HepG2 (cell line): ENCODE measurements around the gene GSTM4. TPM values are rescaled to one million over a fixed set of nuclear protein-coding genes. Genes with fewer than 3 reads are reported as not detected.

ENCODE experiments used
- BORCS8-MEF2B ChIP-seq: sonication (generic); formaldehyde crosslinking; IDR thresholded peaks from 2 replicates; pipeline ENCODE4 v1.8.0; 2022; ENCODE audit warnings: mild to moderate bottlenecking, missing genetic modification reagents
- CCAR2 ChIP-seq: fragments of 200-400 bp; formaldehyde crosslinking; optimal IDR thresholded peaks from 2 replicates; pipeline ENCODE3; 2018; ENCODE audit warnings: low read depth, mild to moderate bottlenecking, low read length, moderate library complexity
- GTF3A ChIP-seq: sonication (generic); formaldehyde crosslinking; conservative IDR thresholded peaks from 2 replicates; pipeline ENCODE4 v1.4.0; 2020; ENCODE audit warnings: mild to moderate bottlenecking, missing genetic modification reagents
- MYNN ChIP-seq: sonication (generic); formaldehyde crosslinking; IDR thresholded peaks from 2 replicates; pipeline ENCODE4 v1.4.0; 2020; ENCODE audit warnings: mild to moderate bottlenecking, low read depth, missing genetic modification reagents
- SP140L ChIP-seq: sonication (generic); formaldehyde crosslinking; IDR thresholded peaks from 2 replicates; pipeline ENCODE4 v1.4.0; 2020; ENCODE audit warnings: missing genetic modification reagents, borderline replicate concordance
- ZBTB38 ChIP-seq: sonication (generic); formaldehyde crosslinking; IDR thresholded peaks from 2 replicates; pipeline ENCODE4 v1.5.1; 2020; ENCODE audit warnings: mild to moderate bottlenecking, missing genetic modification reagents
- ZNF614 ChIP-seq: IDR thresholded peaks from 2 replicates; pipeline ENCODE4 v1.6.1; 2018; ENCODE audit warnings: missing biosample characterization, missing genetic modification reagents, inconsistent platforms, borderline replicate concordance
- ZNF646 ChIP-seq: sonication (generic); formaldehyde crosslinking; IDR thresholded peaks from 2 replicates; pipeline ENCODE4 v1.9.0; 2021; ENCODE audit warnings: mild to moderate bottlenecking, missing genetic modification reagents
- ZNF740 ChIP-seq: sonication (generic); formaldehyde crosslinking; IDR thresholded peaks from 2 replicates; pipeline ENCODE4 v1.4.0; 2020; ENCODE audit warnings: missing genetic modification reagents
- polyA plus RNA-seq, 8 experiments: library from polyadenylated mRNA; depleted of rRNA in 3 of 8; stranded (reverse) in 7 of 8; unstranded in 1 of 8; fragments of >200 nt; fragmentation: Illumina TruSeq in 4 of 8; extraction: Trizol in 4 of 8; gene quantifications; 2 replicates each; pipeline versions ENCODE4 v1.2.1 to v1.2.3, GENCODE V29; 2011 to 2016; ENCODE audit warnings: low read depth in 4 of 8, missing spikeins in 1 of 8, mixed read lengths in 1 of 8; ENCODE audit not compliant: insufficient read depth in 1 of 8
- total RNA-seq, 5 experiments: library from RNA; depleted of rRNA; stranded (reverse); fragments of >200 nt; fragmentation: Illumina TruSeq; extraction: Trizol; gene quantifications; 2 replicates each; pipeline ENCODE4 v1.2.3, GENCODE V29; 2016; ENCODE audit warnings: low read depth in 1 of 5

Gene GSTM4
- total and polyA plus RNA-seq, 2 of the 13 experiments (the other 11 are each of a cell fraction or from before 2014, with no cell fraction given) = 25.3 to 40.8 TPM

- TF ChIP-seq ZNF646 (CRISPR knock-in tag) (no peak), GTF3A (CRISPR knock-in tag) (no peak), BORCS8-MEF2B (CRISPR knock-in tag) (no peak), MYNN (CRISPR knock-in tag) (no peak), ZNF740 (peak; percentile 81), ZBTB38 (CRISPR knock-in tag) (peak; percentile 87; the same call in 1 of the 2 replicates), ZNF614 (CRISPR knock-in tag) (no peak), CCAR2 (no peak), SP140L (no peak)
Observed at GRCh38 chr1:109630081-109630897, 25.6 kb upstream of the GSTM4 start (continued).
